OCI-M2 (cell line): ENCODE measurements around the gene MYO1B.

ENCODE experiments used
- DNase-seq: peaks from one replicate; lab custom pipeline; 2025; ENCODE audit not compliant: unreplicated experiment; lab: John Stamatoyannopoulos, UW

The MYO1B gene

DNA sequence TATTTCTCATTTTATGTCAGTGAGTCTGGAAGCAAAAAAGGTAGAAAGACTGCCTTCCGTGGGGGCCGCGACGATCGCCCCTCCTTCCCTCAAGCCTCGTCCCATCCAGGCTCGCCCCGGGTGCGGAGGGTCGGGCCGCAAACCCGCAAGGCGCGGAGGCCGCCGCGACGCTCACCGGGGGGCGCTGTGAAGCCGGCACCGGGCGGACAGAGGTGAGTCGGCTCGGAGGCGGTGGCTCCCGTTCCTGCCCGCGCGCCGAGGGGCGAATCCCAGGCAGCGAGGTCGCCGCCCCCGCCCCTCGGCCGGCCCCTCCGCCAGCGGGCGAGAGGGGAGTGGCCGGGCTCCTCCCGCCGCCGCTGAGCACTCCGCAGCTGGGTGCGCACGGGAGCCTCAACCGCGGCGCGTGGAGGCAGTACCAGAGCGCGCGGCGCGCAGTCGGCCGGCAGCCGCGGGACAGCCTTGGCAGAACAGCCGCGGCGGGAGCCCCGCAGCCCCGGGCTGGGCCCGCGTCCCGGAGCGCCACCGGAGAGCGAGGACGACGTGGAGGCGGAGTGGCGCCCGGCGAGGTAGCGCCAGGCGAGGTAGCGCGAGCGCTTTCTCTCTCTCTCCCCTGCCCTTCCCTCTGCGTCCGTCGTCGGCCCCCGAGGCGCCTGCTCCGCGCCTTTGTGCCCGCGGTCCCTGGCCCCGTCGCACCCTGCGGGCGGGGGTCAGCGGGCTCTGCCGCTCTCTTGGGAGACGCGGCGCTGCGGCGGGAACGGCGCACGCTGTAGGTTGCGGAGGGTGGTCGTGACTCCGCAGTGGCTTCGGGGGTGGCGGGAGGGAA is at the start of gene MYO1B:
MYO1B (plus strand) TSS at position 359 of the 823 bp plus-strand sequence. CDS start 31,492 bp downstream, outside the sequence.
- DNase-seq: no peak

DNA sequence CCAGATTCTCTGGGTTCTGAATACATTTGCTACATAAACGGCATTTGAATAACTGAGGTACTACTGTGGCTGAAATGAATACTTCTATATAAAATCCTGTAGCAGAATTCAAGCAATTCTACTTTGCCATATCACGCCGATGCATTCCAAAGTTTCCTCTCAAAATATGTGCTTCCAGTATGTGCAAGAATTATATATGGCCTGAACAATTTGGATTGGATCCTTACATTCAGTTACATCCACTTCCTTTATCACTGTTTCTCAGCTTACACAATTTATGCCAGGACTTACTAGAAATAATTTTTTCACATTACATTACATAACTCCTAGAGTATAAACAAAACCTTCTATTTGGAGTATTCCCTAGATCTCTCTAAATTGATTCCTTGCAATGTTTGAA is 48.1 kb upstream of the MYO1B start:
- DNase-seq: no peak

DNA sequence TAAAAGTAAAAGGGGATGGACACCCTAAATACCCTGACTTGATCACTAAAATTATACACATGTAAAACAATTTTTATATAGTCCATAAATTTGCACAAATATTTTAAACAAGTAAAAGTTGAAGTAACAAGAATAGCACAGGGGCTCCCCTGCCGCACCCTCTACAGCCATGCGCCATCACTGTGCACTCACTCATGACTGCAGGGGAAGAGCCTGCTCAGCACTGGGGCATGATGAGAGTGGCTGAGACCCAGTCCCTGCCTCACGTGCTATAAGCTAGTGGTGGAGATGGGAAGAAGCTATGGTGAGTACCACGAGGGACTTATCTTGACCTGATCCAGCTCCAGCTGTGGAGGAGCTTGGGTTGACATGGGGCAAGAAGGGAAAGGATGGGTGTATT is 46.9 kb upstream of the MYO1B start:
- DNase-seq: no peak

DNA sequence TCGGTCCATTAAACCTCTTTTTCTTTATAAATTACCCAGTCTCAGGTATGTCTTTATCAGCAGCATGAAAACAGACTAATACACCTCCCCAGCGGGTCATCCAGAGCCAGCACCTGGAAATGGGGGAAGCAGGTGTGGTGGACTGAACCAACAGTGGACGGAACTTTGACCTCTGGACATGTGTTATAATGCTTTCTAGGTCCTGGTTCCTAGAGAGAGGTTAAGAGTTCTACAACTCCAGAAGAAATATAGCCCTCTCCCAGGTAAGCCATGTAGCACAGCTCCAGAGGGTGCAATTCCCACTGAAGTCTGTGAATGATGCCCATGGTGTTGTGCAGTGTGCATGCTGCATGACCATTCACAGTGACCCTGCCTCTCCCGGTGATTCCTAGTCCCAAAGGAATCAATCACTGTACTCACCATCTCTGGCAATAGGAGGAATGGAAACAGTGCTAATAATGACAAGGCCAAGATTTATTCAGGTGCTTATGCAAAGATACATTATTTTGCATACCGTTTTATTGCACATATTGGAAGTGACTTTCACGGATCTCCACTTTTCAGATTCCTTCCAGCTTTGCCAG is 45.2 kb upstream of the MYO1B start:
- no peak for DNase-seq

DNA sequence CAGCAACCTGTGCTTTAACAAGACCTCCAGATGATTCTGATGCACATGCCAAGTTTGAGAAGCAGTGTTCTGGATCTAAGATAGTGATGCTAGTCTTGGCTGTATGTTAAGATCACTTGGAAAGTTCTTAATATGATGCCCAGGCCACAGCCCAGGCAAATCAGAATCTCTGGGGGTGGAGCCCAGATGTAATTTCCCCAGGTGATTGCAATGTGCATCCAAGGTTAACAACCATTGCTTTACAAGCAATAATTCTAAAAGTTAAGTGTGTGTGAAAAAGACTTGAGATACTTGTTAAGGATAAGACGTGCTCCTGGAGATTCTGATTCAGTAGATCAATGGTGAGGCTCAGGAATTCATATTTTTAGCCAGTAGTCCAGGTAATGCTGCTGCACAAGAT is 44.3 kb upstream of the MYO1B start:
- DNase-seq: no peak

DNA sequence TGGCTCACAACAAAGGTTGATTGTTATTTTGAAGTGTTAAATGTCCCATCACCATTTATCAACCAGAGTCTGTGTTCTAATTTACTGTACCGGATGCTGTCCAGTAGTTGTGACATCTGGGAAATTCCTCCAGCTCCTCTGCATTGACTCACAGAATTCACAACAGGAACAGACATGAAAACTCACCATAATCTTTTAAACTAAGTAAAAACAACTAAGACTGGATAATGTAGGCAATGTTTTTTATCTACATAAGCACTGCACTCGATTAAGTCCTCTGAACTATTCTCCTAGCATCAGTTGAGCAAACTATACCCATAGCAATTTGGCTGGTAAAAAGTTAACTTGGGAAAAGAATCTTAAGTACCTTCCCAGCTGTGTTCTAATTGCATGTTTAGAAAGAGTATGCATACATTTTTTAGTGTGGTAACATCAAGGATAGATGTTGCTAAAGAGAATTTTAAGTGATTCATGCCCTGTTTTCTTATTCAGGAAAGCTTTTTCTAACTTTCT is 42.9 kb upstream of the MYO1B start:
- no peak for DNase-seq

DNA sequence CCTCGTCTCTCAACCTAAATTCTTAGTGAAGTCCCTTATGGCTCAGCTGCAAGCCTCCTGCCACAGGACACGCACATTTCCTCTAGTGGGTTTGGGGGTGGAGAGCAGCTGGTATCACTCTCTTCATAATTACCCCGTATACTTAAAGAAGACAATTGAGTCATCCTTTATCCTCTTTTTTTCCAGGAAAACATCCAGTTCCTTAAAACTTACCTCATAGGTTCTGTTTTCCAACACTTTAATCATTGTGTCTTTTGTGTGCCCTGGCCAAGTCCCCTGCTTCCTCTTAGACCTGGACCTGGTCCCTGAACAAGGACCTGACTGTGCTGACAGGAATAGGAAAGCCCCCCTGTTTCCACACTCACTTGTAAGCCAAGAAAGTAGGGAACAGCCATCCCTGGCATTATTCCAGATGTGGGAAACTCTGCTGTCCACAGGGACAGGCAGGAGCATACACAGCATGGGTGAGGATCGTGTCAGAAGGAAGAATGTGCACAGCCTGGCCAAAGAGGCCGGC is 42.3 kb upstream of the MYO1B start:
- no peak for DNase-seq

DNA sequence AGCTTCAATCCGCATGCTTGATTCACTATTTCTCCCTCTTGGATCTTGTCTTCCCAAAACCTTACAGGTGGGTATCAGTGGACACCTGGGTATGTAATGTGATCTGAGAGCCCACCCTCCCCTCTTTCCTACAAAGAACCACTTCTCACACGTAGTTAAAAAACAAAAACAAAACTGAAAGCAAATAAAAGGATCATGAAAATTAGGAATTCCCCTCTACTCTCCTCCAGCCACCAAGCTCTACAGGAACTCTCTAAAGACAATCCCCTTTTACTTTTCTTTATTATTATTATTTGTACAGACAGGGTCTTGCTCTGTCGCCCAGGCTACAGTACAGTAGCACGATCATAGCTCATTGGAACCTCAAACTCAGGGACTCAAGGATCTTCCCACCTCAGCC is 40.8 kb upstream of the MYO1B start:
- no peak for DNase-seq

DNA sequence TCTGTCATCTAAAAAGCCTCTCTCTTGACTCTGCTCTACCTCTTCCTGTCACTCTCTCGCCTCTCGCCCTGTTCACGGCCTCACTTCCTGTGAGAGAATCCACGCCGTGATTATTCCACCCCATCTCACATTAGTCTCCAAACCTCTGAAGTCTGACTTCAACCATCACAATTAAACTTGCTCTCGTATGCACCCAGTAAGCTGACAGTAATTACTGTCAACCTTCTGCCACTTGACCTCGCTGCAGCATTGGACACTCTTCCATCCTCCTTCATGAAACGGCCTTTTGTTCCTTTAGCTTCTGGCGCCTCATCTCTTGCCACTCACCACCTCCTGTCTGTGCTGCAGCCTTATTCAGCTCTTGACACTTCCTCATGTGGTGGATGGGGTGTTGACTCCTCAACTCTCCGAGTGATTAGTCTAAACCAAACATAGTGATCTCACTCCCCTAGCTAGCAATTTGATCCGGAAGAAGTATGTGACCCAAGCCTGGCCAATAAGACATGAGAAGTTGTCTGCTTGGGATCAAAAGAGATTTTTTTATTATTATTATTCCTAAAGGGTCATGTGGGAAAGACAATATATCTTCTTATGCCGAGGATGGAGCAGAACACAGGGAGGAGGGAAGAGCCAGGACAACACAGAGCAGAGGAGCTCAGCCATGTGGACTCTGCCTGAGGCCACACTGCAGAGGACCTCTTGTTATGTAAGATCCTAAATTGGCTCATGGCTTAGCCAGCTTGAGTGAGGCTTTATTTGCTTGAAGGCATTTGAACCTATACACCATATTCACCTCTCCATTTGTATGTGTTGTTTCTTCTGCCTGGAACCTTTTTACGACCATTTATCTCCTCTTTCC is 38.4 kb upstream of the MYO1B start:
- no peak for DNase-seq

DNA sequence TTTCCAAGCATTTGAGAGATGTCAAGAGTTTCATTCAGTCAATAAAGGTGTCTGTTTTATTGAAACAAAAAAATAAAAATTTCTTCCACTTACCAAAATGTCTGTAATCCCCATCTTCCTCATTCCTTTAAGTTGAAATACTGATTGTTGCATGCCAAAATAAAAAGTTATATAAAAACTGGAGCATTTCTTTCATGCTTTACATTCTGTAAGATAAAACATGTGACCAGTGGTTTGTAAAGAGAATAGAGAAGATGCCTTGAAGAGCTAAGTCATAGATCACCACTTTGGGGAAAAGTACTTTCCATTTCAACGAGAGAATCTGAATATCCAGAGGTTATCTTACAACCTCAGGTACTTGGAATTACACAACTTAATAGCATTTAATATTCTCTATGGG is 35.9 kb upstream of the MYO1B start:
- no peak for DNase-seq

DNA sequence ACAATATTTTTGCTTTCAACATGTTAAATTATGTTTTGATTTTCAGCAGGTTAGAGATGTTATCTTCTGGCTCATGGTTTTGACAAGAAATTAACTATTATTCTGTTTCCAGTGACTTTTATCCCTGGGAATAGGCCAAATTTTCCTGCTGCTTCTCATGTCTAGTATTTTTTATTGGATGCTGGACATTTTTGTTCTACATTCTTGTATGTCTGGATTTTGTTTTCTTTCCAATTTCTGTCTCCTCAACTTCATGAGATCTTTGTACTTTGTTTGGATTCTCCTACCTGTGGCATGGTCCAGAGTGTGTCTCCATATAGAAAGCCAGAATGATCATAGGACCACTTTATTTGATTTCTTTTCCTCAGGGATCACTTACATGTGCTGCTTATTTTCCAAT is 33.1 kb upstream of the MYO1B start:
- no peak for DNase-seq

DNA sequence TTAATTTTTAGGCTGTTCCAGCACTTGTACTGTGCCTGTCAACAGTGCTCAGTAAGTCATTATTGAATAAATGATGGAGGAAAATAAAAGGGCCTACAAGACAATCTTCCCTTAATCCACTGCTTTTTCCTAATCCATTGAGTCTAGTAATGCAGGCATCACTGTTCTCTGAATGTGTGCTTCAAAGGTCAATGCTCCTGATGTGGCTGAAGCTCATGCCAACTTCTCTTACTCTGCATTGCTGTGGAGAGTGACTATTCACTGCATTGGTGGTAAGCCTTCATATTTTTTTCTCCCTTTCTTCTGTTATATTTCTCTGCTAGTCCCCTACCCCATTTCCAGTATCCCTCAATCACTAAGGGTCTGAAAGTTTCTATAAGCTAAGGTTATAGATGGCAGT is 31.9 kb upstream of the MYO1B start:
- no peak for DNase-seq

DNA sequence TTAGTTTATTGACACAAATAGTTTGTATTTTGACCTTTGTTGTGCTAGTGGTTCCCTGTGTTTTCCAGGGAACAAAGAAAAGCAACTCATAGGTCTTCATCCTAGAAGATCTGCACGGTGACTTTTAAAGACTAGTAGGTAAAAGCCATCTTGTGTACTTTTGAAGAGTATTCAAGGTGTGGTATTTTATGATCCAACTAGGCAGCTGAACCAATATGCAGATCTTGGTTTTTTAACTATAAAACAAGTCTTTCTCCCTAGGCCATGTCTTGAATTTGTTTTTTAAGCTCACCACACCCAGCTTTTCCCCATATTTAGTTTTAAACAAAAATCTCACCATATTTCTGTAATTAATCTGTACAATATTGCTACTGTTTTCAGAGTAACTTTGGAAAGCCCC is 30.0 kb upstream of the MYO1B start:
- DNase-seq: no peak

DNA sequence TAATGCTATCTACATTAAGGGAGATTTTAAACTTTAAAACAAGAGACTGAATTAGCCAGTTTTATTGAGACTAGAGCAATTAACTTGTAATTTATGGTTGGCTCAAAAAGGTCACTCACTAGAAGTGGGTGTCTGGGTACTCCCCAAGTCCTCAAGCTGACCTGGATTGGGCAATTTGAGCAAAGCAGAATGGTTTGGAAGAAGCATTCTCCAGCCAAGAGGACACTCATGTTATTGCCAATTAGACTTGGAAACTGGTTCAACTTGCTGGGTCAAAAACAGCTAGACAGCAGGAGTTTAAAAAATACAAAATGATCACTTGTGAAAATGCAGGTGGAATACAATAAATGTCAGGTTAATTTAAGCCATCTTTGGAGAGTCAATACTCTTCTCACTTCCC is 29.5 kb upstream of the MYO1B start:
- no peak for DNase-seq

DNA sequence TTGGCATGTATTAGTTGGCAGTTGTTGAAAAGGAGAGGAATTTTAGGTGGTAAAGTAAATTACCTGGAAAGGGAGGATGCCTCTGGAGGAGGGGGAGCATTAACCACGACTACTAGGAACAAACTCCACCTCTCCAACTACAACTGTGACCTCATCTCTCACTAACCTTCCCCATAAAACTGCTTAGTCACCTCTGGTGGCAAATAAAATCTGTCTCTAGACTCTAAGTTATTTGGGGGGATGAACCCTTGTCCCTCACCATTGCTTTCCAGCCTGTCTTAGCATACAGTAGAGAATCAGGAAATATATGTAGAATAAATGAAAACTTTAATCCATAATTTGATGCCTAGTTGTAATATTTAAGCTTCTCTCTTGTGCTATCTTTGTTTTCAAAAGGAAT is 27.6 kb upstream of the MYO1B start:
- DNase-seq: no peak

DNA sequence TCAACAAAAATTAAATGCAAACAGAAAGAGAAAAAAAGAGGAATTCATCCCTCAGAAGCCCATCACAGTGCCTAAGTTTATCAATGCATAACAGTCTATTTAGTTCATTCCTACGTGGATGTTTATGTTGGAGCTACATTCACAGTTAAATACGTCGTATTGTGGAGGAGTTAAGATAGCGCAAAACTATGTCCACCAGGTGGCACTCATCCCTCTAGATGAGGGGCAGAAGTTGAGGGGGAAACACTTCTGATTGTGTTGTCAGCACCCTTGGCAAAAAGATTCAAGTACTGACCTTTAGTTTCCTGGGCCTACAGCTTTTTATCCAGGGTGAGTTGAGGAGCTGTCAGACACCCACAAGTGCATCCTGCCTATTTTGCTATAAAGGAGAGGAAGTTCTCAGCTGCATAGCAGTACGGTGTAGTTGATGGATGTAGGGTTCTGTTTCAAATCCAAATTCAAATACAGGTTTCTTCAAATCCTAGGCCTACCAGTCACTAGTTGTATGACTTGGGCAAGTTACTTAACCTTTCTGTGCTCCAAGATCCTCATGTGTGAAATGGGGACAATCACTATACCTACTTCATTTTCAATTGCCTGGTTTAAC is 26.8 kb upstream of the MYO1B start:
- peak; percentile 17 for DNase-seq

DNA sequence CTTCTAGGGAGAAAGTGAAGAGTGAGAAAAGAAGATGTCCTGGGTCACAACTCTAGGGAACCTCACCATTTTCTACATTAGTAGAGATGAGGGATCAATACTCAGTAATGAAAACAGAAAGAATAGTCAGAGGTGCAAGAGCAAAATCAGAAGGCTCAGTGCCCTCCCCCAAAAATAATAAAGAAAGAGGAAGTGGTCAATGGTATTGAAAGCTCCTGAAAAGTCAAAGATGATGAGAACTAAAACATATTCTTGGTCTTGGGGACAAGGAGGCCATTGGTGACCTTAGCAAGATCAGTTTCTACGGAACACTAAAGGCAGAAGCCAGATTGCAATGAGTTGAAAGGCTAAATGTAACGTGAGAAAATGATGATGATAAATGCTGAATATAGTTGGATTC is 24.5 kb upstream of the MYO1B start:
- DNase-seq: no peak

DNA sequence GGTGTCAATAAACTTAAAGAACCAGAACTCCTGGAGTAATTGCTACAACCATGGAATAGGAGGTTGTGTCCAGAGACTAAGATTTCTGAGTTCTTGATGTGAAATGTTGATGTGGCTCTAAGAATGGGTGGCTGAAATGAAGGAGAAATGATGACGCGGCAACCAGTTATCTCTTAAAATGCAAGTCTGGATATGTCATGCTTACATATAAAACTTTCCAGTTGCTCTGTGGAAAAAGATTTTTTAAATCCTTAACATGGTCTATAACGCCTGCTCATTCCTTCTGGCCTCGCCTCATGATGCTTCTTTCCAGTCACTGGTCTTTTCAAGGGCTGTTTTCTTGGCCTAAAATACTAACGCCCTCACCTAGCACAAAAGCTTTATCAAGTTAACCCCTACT is 23.5 kb upstream of the MYO1B start:
- DNase-seq: no peak

DNA sequence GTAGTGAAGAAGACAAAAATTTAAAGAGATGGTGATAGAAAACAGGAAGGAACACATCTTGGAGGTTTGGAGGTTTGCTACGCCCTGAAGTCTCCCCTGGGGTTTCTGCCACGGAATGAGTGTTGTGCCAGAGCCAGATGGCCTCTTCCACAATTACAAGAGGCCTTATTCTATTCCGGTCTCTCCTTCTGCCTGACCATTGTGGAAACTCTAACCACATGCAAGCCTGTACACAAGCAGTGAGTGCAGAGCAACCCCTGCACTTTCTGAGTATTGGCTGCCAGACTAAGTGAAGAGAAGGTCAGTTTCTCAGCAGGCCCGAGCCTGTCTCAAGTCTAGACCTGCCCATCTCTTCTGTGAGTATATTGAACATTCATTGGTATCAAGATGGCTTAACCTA is 22.7 kb upstream of the MYO1B start:
- DNase-seq: no peak

DNA sequence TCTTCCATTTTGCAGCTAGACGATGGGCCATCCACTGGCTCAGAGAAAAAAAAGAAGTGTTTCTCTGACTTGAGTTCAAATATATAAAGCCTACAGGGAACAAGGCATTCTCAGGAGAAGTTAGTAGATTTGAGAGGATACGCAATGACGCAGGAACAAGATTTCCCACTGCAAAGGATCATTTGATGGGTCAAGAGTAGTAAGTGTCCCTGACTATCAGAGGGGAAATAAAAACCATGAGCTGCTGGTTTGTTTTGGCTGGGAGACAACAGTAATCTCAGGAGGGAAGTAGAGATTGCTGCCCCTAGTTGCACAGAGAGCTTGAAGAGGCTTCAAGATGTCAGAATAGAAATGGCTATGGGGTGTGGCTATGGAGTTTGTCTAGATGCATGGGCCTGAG is 22.3 kb upstream of the MYO1B start:
- DNase-seq: no peak

DNA sequence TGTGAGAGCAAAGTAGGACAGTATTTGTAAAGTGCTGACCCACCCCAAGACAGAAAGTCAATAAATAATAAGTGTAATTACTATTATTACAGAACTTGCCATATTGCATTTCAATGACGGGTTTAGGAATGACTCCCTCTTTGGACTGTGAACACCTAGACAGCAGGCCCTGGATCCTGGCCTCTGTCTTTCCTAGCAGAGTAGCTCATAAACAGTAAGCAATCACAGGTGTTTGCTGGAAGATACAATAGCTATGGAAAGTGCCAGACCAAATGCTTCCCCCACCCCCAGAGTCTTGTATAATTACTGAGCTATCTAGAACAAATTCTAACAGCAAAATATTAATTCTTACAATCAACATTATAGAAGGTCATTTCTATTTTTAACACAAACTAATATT is 20.1 kb upstream of the MYO1B start:
- no peak for DNase-seq
